ENCODE results near the gene ASTN2.

Gene ASTN2

DNA sequence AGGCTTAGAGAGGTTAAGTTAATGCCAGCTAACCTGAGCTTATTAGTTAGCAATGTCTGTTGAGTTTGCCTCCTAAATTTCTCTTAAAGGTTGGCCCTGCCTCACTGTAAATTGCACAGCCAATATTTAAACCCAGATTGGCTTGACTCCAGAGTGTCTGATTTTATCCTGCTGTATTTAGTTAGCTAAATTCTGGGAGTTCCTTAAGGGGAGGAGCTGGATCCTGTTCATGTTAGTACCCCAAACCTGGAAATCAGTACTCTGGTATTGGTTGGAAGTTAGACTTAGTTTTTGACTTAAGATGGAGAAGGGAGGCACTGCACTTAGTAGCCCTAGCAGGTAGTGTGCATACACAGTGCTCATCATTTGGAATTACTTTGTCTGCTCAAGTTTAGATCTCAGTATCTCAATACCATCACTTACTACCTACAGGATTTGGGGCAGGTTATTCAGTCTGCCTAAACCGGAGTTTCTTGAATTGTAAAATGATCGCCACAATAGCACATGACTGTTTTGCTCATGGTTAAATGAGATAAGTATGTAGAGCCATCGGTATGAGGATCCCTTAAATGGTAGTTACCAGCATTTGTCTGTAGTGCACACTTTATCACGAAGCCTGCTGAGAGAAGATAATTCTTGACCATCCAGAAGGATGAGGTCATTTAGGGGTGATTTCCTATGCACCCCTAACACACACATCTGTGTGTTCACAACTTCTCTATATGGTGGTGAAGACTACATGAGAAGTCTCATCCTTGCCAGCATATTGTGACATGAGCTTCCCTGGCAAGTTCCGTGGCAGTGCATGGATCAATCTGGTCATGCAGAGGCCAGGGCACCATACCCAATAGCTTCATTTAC is 992.5 kb downstream of the ASTN2 start:
- peak; percentile 24 for DNase-seq (ENCODE audit: low spot score)

DNA sequence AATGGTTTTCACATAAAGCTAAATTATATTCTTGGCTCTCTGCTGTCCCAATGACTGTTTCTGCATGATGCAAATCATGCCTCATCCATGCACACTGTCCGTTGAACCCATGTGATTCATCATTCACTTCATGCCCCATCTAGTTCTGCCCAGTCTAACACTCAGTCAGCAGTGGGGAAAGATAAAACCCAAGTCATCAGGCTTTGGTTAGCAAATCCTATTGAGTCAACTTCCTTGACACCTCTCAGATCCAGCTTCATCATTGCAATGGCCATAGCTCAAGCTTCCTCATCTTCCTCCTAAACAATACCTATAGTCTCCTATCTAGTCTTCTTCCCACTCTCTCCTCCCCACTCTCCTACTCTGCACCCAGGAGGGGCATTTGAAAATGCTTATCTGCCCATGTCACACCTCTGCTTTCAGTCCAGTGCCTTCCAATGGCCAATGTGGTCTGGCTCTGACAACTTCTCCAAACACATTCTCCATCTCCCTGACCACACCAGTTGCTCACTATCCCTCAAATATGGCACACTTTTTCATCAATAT is 993.8 kb downstream of the ASTN2 start:
- DNase-seq (ENCODE audit: low spot score): no peak

DNA sequence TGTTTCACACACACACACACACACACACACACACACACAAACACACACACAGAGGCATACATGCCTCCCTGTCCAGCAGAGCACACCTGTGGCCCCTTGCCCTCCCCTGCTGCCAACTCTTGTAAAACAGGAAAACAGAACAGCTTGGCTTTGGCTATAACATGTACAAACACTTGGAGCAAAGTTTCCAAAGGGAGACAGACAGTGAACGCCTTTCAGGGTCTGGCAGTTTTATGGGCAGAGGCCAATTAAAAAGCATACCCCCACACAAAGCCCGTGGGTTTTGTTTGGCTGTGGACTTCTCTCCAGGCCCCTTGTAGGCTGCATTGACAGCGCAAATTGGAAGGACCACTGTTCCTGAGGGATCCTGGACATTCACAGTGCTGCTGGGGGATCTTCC is 995.7 kb downstream of the ASTN2 start:
- no peak for DNase-seq (ENCODE audit: low spot score)

DNA sequence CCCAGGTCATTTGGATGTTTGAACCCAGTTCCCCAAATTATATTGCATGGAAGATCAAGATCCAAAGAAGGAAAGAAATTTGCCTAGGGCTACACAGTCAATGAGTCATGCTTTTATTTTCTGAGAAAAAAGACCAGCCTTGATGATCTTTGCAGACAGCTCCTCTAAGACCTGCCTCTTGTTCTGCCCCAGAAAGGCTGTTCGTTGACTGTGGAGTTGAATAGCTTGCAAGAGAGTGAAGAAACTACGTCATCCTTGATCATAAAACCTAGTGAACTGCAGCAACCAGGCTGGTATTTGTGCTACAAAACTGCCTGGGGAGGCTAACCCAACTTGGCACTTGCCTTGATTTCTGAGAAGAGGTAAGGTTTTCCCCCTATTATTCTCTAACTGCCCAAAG is 997.4 kb downstream of the ASTN2 start:
- no peak for DNase-seq (ENCODE audit: low spot score)

DNA sequence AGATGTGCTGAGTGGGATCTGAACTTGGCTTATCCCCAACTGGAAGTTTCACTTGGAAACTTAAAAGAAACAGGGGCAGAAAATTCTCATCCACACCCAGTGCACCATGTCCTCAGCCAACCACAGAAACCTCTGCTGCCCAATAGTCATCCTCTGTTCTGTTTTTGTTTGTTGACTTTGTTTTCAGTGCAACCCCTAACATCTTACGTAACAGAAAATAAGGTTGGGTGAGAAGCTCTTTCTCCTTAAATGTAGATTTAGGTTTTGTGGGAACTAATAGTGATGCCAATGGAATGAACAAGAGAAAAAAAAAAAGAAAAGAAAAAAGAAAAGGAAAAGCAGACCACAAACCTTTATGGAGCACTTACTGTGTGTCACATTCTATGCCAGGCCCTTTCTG is 998.4 kb downstream of the ASTN2 start:
- no peak for DNase-seq (ENCODE audit: low spot score)

GRCh38 chr9:116414374-116414773 is 1000.5 kb downstream of the ASTN2 start:
- DNase-seq (ENCODE audit: low spot score): no peak

DNA sequence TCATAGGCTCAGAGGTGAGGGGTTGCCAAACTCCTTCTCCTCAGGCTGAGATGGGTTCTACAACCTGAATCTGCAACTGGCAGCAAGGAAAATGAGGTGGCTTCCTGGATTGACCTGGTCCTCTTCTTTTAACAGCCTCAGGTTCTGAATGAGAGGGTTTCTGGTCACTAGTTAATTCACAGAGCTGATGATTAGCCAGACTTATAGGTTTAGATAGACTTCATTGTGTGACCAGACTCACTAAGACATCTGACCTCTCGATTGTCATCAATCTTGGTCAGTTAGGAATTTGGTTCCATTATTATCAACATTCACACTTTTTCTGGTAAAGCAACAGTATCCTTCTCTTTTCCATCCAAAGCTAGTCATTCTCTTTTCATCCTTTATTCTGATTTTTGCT is 1003.4 kb downstream of the ASTN2 start:
- DNase-seq (ENCODE audit: low spot score): no peak

GRCh38 chr9:116409638-116410037 is 1005.2 kb downstream of the ASTN2 start:
- no peak for DNase-seq (ENCODE audit: low spot score)

GRCh38 chr9:116409129-116409528 is 1005.7 kb downstream of the ASTN2 start:
- no peak for DNase-seq (ENCODE audit: low spot score)

- no peak for DNase-seq (ENCODE audit: low spot score)
Measured at GRCh38 chr9:116406469-116406868, 1008.4 kb downstream of the ASTN2 start.

DNA sequence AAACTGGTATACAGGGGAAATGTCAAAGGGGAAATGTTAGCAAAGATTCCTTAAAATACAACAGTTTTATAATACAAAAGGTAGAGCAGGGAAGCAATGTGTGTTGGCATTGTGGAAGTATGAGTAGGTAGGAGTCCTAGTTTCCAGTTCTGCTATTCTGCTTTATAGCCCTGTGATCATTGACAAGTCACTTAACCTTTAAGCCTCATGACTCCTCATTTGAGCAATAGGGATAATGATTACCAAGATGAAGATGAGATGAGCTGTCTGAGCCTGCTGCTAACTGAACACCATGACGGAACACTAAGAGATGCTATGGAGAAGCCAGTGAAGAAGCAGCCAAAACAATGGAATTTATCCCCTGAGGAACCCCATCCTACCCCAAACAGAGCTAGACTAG is 1009.5 kb downstream of the ASTN2 start:
- no peak for DNase-seq (ENCODE audit: low spot score)

DNA sequence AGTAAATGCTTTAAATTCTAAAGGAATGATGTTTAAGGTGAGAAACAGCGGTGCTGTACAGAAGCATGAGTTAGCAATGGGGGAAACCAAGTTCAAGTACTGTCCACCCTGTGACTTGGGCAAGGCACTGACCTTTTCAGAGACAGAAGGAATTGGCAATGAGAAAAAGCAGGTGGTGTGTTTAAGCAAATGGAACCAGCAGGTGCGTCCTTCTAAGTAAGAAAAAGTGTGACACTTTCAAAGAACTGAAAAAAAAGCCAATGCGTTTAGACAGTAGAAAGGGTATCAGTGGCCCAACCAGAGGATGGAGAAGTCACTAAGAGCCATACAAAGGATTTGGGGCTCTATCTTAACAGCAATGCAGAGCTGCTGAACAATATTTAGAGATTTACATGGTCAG is 1010.6 kb downstream of the ASTN2 start:
- no peak for DNase-seq (ENCODE audit: low spot score)

DNA sequence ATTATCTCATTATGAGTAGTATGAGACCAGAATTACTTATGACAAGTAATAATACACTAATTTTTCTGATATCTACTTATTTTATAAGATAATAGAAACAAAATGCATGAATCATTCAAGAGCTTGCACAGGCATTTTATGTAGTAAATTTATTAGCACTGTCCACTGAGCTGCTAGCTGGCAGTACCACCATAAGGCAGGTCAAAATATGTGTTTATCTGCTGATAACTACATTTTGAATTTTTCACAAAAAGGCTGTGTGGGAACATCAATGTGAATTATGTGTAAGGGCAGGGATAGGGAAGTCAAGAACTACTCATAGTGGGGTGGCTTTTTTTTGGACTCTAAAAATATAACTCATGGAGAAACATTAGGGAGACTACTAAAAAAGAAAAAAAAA is 1011.7 kb downstream of the ASTN2 start:
- no peak for DNase-seq (ENCODE audit: low spot score)

GRCh38 chr9:116395699-116396037 is 1019.2 kb downstream of the ASTN2 start:
- no peak for DNase-seq (ENCODE audit: low spot score)

- DNase-seq (ENCODE audit: low spot score): no peak
Measured at GRCh38 chr9:116394894-116395698, 1019.8 kb downstream of the ASTN2 start.

DNA sequence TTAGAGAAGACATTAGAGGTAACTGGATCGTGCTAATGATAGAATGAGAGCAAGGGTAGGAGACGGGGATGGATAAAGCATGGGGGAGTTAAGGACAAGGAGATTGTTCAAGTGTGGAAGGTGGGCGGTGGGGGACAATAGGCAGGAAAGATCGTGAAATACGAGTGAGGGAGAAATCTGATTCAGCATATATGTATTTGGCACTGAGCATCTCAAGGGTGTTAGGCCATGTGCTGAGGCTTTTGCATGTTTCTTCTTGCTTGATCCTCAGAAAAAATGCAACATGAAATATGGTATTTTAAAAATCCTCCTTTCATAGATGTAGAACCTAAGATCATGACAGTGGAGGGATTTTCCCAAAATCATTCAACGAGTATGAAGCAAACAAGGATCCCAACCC is 1020.8 kb downstream of the ASTN2 start:
- no peak for DNase-seq (ENCODE audit: low spot score)

GRCh38 chr9:116393198-116393597 is 1021.7 kb downstream of the ASTN2 start:
- DNase-seq (ENCODE audit: low spot score): no peak

- DNase-seq (ENCODE audit: low spot score): no peak
Measured at GRCh38 chr9:116391306-116391900, 1023.5 kb downstream of the ASTN2 start.

- DNase-seq (ENCODE audit: low spot score): no peak
Measured at GRCh38 chr9:116390303-116391228, 1024.3 kb downstream of the ASTN2 start.

DNA sequence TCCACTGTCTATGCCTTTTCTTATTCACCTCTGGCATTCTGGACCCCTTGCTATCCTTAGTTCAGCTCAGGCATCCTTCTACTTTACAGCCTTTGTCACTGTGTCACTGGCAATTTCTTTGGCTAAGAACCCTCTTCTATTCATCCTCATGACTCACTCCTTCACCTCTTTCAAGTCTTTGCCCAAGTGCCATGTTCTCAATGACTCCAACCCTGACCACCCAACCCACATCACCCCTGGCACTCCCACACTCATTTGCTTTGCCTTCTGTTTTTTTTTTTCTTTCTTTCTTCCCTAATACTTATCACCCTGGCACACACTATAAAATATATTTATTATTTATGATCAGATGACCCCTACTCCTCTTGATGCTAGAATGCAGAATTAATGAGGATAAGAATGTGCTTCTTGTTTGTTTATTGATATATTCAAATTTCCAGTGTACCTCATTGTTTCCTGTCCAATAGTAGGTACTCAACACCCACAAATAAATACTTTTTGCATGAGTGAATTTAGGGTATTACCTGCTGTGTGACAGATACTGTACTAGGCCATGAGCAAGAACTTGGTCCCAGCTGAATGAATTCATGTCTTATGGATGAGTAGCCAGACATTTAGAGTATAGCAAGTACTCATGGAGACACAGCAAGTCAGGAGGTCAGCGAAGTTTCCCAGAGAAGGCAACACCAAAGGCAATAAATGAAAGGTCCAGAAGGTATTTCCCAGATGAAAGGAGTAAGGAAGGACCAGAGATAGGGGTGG is 1025.1 kb downstream of the ASTN2 start:
- DNase-seq (ENCODE audit: low spot score): no peak
